Hematopoietic multipotent progenitor cell treated with erythropoietin and hydrocortisone succinate and interleukin-3 and kit ligand, for 17 days (in vitro differentiated cells): Measurements from ENCODE around the gene NCOA1.
A peak's percentile ranks its signal among the peaks of the same experiment; 100 is the strongest.
"Not testable (repeated sequence)": the region's sequence is repeated elsewhere in the genome, so short reads cannot be mapped to it uniquely, and the experiment has no call there.

Experiments
- DNase-seq: peaks from one replicate; pipeline ENCODE4 v3.0.0-alpha.2; 2015; ENCODE audit warnings: low spot score

Gene NCOA1

DNA sequence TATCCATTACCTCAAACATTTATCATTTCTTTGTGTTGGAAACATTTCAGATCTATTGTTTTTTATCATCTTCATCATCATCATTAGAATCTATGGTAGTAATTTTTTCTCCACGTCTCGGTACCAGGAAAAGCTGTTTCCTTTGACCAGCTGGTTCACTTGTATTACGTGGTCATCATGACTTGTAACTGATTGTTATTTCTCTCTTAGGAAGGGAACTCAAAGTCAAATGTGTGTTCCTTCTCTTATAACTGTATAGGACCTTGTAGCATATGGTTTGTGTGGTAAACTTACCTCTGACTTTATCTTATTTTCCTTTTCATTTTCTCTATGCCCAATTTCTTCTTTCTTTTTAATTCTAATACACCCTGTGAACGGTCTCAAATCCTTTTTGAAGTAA lies 16.5 kb downstream of the NCOA1 start:
- DNase-seq, result no peak

DNA sequence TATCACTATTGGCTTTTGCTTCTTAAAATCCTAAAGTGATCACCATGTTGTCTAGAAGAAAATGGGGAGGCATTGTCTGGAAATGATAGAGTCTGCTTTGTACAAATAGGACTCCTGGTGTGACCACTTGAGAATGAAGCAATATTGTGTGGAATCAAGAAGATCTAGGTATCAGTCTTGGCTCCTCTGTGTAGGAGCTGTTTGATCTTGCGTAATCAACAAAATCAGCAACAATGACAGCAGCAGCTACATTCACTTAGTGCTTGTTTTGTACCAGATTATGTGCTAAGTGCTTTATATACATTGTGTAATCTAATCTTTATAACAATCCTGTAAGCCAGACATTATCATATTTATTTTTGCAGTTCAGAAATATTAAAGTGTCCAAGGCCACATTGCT lies 17.8 kb downstream of the NCOA1 start:
- DNase-seq, result no peak

DNA sequence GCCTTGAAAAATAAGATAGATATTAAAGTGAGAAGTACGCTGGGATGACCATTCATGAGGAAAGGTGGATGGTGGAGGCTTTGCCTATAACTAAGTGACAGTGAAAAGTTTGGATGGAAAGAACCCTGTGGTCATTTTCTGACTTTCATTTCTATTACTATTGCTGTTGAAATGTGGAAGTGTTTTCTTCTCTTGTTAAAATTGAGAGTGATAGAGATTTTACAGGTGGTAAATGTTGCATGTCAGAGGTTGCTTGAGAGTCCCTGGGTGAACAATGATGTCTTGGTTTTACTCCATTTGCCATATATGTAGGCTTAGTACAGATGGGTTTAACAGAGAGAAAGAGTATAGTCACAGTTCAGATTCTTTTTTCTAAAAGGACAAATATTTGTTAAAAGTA lies 18.4 kb downstream of the NCOA1 start:
- no peak for DNase-seq

GRCh38 chr2:24509840-24510239 lies 18.8 kb downstream of the NCOA1 start:
- DNase-seq, result no peak

GRCh38 chr2:24510771-24511170 lies 19.7 kb downstream of the NCOA1 start:
- no peak for DNase-seq

DNA sequence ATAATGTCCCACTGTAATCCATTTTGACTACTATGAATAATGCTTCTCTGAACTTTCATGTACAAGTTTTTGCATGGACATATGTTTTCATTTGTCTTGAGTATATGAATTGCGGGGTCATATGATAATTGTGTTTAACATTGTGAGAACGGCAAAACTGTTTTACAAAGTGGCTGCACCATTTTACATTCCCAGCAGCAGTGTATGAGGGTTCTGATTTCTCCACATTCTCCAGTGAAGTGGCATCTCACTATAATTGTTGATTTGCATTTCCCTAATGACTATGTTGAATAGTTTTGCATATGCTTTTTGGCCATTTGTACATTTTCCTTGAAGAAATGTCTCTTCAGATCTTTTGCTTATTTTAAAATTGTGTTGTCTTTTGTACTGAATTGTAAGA lies 20.1 kb downstream of the NCOA1 start:
- no peak for DNase-seq

GRCh38 chr2:24511894-24512293 lies 20.8 kb downstream of the NCOA1 start:
- no peak for DNase-seq

- peak; percentile 42 for DNase-seq
Observed at GRCh38 chr2:24512404-24512803, 21.4 kb downstream of the NCOA1 start.

GRCh38 chr2:24512831-24513230 lies 21.8 kb downstream of the NCOA1 start:
- DNase-seq, result no peak

- DNase-seq, result no peak
Observed at GRCh38 chr2:24513281-24514071, 22.4 kb downstream of the NCOA1 start.

DNA sequence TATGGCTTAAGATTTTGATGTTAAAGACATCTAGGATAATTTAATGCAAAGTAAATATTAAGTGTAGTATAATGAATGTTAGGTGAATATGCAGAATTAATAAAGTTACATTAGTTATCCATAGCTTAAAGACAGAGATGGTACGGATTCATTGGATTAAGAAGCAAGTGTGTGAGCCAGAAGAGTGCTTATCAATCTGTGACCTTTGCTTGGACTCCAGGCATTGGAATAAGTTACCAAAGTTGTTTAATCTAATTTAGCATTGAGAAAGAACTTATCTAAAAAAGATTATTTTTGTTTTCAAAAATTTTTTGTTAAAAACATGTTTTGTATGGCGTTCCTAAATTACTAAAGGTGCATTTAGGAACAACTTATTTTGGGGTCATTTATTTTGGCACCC lies 23.8 kb downstream of the NCOA1 start:
- DNase-seq, result no peak

DNA sequence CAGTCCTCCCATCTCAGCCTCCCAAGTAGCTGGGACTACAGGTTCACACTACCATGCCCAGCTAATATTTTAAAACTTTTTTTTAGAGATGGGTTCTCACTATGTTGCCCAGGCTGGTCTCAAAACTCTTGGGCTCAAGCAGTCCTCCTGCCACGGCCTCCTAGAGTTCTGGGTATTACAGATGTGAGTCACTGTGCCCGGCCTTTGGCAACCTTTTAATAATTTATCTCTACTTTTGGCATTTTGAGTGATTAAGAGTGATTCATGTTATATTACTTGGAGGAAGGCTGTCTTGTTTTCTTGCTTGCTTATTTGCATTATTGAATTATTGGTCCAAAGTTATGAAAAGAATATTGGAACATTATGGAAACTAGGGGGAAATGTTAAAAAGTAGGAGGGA lies 24.3 kb downstream of the NCOA1 start:
- DNase-seq, result peak; percentile 55

- DNase-seq, result no peak
Observed at GRCh38 chr2:24515831-24516230, 24.8 kb downstream of the NCOA1 start.

- no peak for DNase-seq
Observed at GRCh38 chr2:24517247-24517646, 26.2 kb downstream of the NCOA1 start.

DNA sequence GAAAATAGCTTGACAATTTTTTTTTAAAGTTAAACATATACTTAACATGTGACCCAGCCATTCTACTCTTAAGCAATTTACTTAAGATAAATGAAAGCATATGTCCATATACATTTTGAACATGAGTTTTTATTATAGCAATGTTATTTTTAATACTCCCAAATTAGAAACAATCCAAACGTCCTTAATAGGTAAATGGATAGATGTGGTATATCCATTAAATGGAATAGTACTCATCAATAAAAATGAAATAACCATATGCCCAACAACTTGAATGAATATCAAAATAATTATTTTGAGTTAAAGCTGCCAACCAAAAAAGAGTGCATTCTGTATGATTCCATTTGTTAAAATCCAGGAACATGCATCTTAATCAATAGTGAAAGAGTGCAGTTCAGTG lies 29.1 kb downstream of the NCOA1 start:
- DNase-seq, result no peak

- DNase-seq, result no peak
Observed at GRCh38 chr2:24521162-24521857, 30.3 kb downstream of the NCOA1 start.

DNA sequence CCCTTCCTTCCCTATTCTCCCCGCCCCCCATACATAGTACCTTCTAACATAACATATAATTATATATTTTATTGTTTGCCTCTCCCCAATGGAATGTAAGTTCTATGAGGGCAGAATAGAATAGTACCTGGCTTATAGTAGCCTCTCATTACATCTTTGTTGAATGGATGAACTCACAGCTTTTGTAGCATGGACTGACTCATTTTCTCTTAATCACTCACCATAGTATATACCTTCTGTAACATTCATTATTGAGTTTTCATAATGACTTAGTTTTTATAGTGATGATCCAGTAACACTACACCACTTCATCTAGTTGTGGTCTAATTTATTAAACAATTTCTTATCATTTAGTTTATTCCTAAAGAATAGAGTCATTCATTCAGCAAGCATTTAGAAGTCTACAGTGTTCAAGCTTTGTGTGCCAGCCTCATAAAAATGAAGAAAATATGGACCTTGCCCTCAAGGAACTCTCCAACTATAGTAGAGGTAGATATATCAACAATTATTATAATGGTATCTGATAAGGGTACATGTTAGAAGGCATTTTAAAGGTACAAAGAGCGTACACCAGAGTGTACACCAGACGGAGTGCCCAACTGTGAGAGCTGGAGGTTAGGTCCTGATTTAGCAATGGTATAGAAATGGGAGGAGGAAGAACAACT lies 31.1 kb downstream of the NCOA1 start:
- no peak for DNase-seq

DNA sequence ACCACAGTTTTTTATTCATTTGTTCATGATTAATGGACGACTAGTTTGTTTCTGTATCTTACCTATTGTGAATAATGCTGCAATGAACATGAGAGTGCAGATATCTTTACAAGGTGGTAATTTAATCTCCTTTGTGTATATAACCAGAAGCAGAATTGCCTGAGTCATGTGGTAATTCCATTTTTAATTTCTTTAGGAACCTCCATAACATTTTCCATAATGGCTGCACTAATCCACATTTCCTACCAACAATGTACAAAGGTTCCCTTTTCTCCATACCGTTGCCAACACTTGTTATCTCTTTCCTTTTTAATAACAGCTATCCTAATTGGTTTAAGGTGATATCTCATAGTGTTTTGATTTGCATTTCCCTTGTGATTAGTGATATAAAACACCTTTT lies 36.5 kb downstream of the NCOA1 start:
- DNase-seq, result no peak

DNA sequence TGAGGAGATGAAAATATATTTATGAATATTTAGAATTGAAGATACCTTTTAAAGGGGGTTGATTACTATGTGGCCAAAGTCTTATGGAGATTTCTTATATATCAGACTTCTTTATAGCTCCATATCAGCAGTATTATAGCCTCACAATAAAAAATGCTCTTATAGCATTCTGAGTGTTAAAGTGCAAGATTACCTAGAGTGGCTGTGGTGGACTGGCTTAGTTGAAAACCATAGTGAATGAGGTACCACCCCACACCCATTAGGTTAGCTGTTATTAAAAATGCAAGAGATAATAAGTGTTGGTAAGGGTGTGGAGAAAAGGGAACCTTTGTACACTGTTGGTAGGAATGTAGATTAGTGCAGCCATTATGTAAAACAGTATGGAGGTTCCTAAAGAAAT lies 39.7 kb downstream of the NCOA1 start:
- DNase-seq, result no peak

DNA sequence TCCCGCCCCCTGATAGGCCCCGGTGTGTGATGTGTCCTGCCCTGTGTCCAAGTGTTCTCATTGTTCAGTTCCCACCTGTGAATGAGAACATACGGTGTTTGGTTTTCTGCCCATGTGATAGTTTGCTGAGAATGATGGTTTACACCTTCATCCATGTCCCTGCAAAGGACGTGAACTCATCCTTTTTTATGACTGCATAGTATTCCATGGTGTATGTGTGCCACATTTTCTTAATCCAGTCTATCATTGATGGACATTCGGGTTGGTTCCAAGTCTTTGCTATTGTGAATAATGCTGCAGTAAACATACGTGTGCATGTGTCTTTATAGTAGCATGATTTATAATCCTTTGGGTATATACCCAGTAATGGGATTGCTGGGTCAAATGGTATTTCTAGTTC lies 40.6 kb downstream of the NCOA1 start:
- not testable (repeated sequence) for DNase-seq

GRCh38 chr2:24532057-24532456 lies 41.0 kb downstream of the NCOA1 start:
- DNase-seq, result not testable (repeated sequence)

DNA sequence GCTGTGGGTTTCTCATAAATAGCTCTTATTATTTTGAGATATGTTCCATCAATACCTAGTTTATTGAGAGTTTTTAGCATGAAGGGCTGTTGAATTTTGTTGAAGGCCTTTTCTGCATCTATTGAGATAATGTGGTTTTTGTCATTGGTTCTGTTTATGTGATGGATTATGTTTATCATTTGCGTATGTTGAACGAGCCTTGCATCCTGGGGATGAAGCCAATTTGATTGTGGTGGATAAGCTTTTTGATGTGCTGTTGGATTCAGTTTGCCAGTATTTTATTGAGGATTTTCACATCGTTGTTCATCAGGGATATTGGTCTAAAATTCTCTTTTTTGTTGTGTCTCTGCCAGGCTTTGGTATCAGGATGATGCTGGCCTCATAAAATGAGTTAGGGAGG lies 42.5 kb downstream of the NCOA1 start:
- not testable (repeated sequence) for DNase-seq

DNA sequence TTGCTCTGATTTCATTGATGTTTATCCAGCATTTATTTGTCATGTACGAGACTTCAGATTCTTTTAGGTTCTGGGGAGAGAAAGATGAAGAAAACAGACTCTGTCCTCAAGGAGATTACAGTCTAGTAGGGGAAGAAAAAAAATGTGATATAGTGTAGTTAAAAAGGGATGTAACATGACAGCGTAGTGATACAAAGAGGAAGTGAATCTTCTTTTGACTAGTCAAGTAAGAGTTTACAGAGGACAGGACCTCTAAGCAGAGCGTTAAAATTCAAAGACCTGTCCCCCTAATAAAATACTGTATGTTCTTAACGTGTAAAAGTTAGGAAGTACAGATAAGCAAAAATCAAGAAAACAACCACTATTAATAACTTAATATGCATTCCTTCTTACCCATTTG lies 47.7 kb downstream of the NCOA1 start:
- DNase-seq, result no peak
